Hippocampal formation (tissue), 2 donors: ENCODE data around the gene TOP3B.

Experiments
- DNase-seq, 2 donors: peaks; one replicate each; lab custom pipeline; 2025; lab: John Stamatoyannopoulos, UW

Gene TOP3B

GRCh38 chr22:21978564-21979386 lies 3.8 kb downstream of the TOP3B start:
- no peak for DNase-seq

- no peak for DNase-seq
Observed at GRCh38 chr22:21977814-21978213, 4.8 kb downstream of the TOP3B start.

- no peak for DNase-seq
Observed at GRCh38 chr22:21975854-21976345, 6.7 kb downstream of the TOP3B start.

- DNase-seq = no peak
Observed at GRCh38 chr22:21975273-21975672, 7.3 kb downstream of the TOP3B start.

- DNase-seq = no peak
Observed at GRCh38 chr22:21974058-21974649, 8.4 kb downstream of the TOP3B start.

- no peak for DNase-seq
Observed at GRCh38 chr22:21972806-21973205, 9.8 kb downstream of the TOP3B start.

- no peak for DNase-seq
Observed at GRCh38 chr22:21972293-21972779, 10.3 kb downstream of the TOP3B start.

GRCh38 chr22:21971858-21972275 lies 10.7 kb downstream of the TOP3B start:
- no peak for DNase-seq

- no peak for DNase-seq
Observed at GRCh38 chr22:21970800-21971617, 11.6 kb downstream of the TOP3B start.

GRCh38 chr22:21970037-21970799 lies 12.4 kb downstream of the TOP3B start:
- DNase-seq = no peak

- DNase-seq = no peak
Observed at GRCh38 chr22:21968452-21969129, 14.0 kb downstream of the TOP3B start.

- no peak for DNase-seq
Observed at GRCh38 chr22:21967693-21968271, 14.8 kb downstream of the TOP3B start.

- DNase-seq = no peak
Observed at GRCh38 chr22:21966643-21967516, 15.7 kb downstream of the TOP3B start.

GRCh38 chr22:21965762-21966288 lies 16.8 kb downstream of the TOP3B start:
- DNase-seq = no peak

GRCh38 chr22:21964918-21965484 lies 17.6 kb downstream of the TOP3B start:
- no peak for DNase-seq

- DNase-seq = no peak
Observed at GRCh38 chr22:21964234-21964633, 18.4 kb downstream of the TOP3B start.

GRCh38 chr22:21963790-21964211 lies 18.8 kb downstream of the TOP3B start:
- no peak for DNase-seq

- no peak for DNase-seq
Observed at GRCh38 chr22:21963286-21963685, 19.3 kb downstream of the TOP3B start.

- no peak for DNase-seq
Observed at GRCh38 chr22:21962655-21962949, 20.0 kb downstream of the TOP3B start.
